Measurements from ENCODE around the gene POLR3E.
"Not testable (repeated sequence)": the region's sequence is repeated elsewhere in the genome, so short reads cannot be mapped to it uniquely, and the experiment has no call there.

Gene POLR3E

DNA sequence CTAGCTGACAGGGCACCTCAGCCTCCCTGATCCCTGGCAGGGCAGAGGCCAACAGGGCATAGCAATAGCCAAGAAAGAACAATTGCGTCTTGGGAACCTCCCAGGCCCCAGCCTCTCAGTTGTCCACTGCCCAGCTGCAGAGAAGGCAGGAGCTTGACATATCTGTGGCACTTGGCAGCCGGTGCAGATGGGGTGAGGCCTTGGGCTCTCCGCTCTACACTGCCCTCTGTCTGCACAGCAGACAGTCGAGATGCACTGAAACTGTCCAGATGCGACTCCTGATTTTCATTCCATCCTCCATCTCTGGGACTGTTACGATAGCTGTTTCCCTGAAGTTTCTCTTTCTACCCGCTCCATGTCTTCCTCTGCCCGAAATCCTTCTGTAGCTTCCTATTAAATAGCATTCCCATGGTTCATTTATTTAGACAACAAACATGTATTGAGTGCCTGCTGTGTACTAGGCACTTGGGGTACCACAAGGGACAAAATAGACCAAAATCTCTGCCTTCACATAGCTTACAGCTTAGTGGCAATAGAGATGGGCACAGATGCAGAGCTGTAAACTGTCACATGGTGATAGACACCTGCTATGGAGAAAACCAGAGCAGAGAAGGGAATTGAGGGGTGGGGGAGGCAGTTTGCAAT lies 3.3 kb downstream of the POLR3E start:
- DNase-seq (ENCODE audit: insufficient read length, low spot score) (no peak), FAIRE-seq (peak; percentile 52)
- TF ChIP-seq POLR2A (IDR thresholded peaks at IDR 0.05; ENCODE audit: low read depth, low read length) (no peak), PAX5 (IDR thresholded peaks at IDR 0.05; ENCODE audit: insufficient read depth, low read length, severe bottlenecking) (no peak), POLR2AphosphoS5 (IDR thresholded peaks at IDR 0.05; ENCODE audit: low read depth, low read length) (no peak)

DNA sequence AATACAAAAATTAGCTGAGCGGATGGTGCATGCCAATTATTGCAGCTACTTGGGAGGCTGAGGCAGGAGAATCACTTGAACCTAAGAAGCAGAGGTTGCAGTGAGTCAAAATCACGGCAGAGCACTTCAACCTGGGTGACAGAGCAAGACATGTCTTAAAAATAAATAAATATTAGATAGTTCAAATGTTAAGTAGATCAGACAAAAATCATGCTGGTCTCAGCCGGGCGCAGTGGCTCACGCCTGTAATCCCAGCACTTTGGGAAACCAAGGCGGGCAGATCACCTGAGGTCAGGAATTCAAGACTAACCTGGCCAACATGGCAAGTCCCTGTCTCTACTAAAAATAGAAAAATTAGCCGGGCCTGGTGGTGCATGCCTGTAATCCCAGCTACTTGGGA lies 4.2 kb downstream of the POLR3E start:
- DNase-seq (ENCODE audit: insufficient read length, low spot score); FAIRE-seq: not testable (repeated sequence)

DNA sequence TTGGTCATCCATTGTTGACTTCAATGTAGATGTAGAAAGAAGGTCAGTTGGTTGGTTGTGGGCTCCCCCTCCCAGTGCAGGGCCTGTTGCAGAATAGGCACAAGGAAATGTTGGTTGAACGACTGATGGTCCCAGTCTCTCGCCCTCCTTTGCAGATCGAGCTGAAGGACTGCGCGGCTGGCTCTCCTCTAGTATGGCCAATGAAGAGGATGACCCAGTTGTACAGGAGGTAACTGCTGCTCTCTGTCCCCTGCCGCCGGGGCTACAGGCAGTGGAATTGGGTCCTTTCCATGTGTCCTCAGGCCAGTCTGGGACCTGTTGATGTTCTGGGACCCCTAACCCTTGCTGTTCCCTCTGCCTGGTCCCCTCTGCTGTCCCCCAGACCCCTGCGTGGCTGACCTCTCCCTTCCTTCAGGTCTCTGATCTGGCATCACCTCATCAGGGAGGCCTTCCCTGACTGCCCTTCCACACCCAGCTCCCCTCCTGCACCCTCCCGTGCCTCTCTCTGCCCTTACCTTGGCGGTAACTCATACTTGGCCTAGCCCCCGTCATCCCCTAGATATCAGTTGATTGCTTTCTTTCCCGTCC lies 5.7 kb downstream of the POLR3E start:
- FAIRE-seq (no peak), DNase-seq (ENCODE audit: insufficient read length, low spot score) (no peak)
- TF ChIP-seq POLR2A (IDR thresholded peaks at IDR 0.05; ENCODE audit: low read depth, low read length): no peak
- no peak for TF ChIP-seq TAF1 (IDR thresholded peaks at IDR 0.05; ENCODE audit: low read depth, low read length)
- no peak for TF ChIP-seq PAX5 (IDR thresholded peaks at IDR 0.05; ENCODE audit: insufficient read depth, low read length, severe bottlenecking)
- no peak for TF ChIP-seq POU2F2 (IDR thresholded peaks at IDR 0.05; ENCODE audit: low read depth, low read length)
- no peak for TF ChIP-seq SPI1 (IDR thresholded peaks at IDR 0.05; ENCODE audit: low read depth, low read length)
- TF ChIP-seq POLR2AphosphoS5 (IDR thresholded peaks at IDR 0.05; ENCODE audit: low read depth, low read length): no peak

DNA sequence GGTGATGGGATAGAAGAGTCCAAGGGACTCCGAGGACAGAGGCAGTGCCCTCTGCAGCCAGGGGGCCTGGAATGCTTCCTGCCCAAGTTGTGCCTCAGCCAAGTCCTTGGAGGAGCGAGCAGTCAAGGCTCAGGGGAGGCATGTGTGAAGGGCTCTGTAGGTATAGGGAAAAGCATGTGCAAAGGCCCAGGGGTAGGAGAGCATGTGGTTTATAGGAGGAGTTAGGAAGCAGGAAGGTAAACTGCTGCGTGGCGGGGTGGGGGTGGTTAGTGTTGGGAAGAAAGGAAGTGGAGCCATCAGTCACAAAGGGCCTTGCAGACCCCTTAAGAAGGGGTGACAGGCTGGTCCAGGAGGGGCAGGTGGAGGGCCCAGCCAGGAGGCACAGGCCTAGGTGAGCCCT lies 7.2 kb downstream of the POLR3E start:
- DNase-seq (ENCODE audit: insufficient read length, low spot score) (no peak), FAIRE-seq (no peak)
- TF ChIP-seq TAF1 (IDR thresholded peaks at IDR 0.05; ENCODE audit: low read depth, low read length): no peak
- no peak for TF ChIP-seq POLR2AphosphoS5 (IDR thresholded peaks at IDR 0.05; ENCODE audit: low read depth, low read length)
- no peak for TF ChIP-seq PAX5 (IDR thresholded peaks at IDR 0.05; ENCODE audit: insufficient read depth, low read length, severe bottlenecking)
- TF ChIP-seq SPI1 (IDR thresholded peaks at IDR 0.05; ENCODE audit: low read depth, low read length): no peak
- TF ChIP-seq POU2F2 (IDR thresholded peaks at IDR 0.05; ENCODE audit: low read depth, low read length): no peak
- no peak for TF ChIP-seq POLR2A (IDR thresholded peaks at IDR 0.05; ENCODE audit: low read depth, low read length)

DNA sequence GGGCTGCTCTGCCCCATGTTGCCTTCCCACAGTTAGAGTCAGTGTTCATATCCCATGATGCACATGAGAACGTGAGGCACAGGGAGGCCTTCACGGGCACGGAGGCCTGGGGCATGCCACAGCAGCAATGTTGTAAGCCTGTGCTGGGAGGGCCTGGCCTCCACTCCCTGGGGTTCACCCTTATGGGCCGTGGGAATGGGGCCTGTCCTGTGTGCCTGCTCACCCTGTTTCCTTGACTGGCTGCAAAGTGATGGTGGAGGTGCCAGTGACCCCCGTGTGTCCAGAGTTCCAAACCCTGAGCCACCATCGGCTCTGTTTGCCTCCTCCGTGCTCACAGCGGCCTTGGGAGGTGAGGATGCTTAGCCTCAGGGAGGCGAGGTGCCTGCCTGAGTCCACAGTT lies 9.6 kb downstream of the POLR3E start:
- no peak for DNase-seq (ENCODE audit: insufficient read length, low spot score)
- TF ChIP-seq POLR2A (IDR thresholded peaks at IDR 0.05; ENCODE audit: low read depth, low read length) (no peak), SPI1 (IDR thresholded peaks at IDR 0.05; ENCODE audit: low read depth, low read length) (no peak), POU2F2 (IDR thresholded peaks at IDR 0.05; ENCODE audit: low read depth, low read length) (no peak), TAF1 (IDR thresholded peaks at IDR 0.05; ENCODE audit: low read depth, low read length) (no peak), PAX5 (IDR thresholded peaks at IDR 0.05; ENCODE audit: insufficient read depth, low read length, severe bottlenecking) (no peak), POLR2AphosphoS5 (IDR thresholded peaks at IDR 0.05; ENCODE audit: low read depth, low read length) (no peak)
- FAIRE-seq: no peak

DNA sequence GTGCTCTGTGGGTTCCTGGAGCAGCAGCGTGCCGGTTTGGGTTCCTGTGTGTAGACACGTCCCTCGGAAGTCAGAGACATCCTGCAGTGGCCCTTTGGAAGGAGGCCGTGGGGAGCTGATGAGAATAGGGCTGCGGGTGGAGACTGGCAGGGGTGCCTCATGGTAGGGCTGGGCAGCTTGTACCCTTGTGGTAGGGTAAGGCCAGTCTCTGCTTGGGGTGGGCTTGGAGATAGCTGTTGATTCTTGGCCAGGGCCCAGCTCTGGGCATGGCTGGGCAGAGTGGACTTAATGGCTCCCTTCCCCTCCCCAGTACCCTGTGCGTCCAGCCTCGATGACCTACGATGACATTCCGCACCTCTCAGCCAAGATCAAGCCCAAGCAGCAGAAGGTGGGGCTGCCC lies 10.6 kb downstream of the POLR3E start:
- DNase-seq (ENCODE audit: insufficient read length, low spot score) (no peak), FAIRE-seq (no peak)
- TF ChIP-seq POU2F2 (IDR thresholded peaks at IDR 0.05; ENCODE audit: low read depth, low read length) (no peak), PAX5 (IDR thresholded peaks at IDR 0.05; ENCODE audit: insufficient read depth, low read length, severe bottlenecking) (no peak), SPI1 (IDR thresholded peaks at IDR 0.05; ENCODE audit: low read depth, low read length) (no peak), POLR2AphosphoS5 (IDR thresholded peaks at IDR 0.05; ENCODE audit: low read depth, low read length) (no peak), POLR2A (IDR thresholded peaks at IDR 0.05; ENCODE audit: low read depth, low read length) (no peak), TAF1 (IDR thresholded peaks at IDR 0.05; ENCODE audit: low read depth, low read length) (no peak)

DNA sequence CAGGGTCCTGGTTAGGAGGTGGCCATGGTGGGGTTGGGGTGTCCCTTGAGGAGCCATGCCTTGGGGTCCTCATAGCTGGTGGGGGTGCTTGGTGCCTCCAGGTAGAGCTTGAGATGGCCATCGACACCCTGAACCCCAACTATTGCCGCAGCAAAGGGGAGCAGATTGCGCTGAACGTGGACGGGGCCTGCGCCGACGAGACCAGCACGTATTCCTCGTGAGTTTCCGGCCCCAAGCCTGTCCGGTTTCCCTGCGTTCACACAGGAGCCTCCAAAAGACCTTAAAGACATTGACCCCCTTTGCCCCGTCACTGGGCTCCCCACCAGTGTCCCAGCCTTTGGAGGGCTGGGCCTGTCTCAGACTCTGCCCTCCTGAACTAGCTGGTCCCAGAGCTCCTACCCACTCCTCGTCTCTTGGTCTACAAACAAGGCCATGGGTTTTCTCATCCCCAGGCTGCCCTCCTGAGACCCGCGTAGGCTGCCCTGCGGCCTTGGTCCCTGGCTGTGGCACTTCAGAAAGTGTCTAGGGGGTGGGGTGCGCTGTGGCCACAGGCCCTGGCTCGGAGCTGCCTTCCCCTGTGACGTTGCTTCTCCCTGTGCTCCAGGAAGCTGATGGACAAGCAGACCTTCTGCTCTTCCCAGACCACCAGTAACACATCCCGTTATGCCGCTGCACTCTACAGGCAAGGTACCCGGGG lies 11.8 kb downstream of the POLR3E start:
- TF ChIP-seq TAF1 (IDR thresholded peaks at IDR 0.05; ENCODE audit: low read depth, low read length) (no peak), PAX5 (IDR thresholded peaks at IDR 0.05; ENCODE audit: insufficient read depth, low read length, severe bottlenecking) (no peak), POLR2AphosphoS5 (IDR thresholded peaks at IDR 0.05; ENCODE audit: low read depth, low read length) (no peak), POU2F2 (IDR thresholded peaks at IDR 0.05; ENCODE audit: low read depth, low read length) (no peak), POLR2A (IDR thresholded peaks at IDR 0.05; ENCODE audit: low read depth, low read length) (no peak), SPI1 (IDR thresholded peaks at IDR 0.05; ENCODE audit: low read depth, low read length) (no peak)
- FAIRE-seq: no peak
- DNase-seq (ENCODE audit: insufficient read length, low spot score): no peak

DNA sequence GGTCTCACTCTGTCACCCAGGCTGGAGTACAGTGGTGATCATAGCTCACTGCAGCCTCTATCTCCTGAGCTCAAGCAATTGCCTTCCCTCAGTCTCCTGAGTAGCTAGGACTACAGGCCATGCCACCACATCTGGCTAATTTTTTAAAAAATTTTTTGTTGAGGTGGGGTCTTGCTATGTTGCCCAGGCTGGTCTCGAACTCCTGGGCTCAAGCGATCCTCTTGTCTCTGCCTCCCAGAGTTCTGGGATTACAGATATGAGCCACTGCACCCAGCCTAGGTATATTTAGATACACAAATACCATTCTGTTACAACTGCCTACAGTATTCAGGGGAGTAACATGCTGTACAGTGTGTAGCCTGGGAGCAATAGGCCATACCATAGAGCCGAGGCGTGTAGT lies 14.3 kb downstream of the POLR3E start:
- FAIRE-seq: no peak
- TF ChIP-seq POLR2AphosphoS5 (IDR thresholded peaks at IDR 0.05; ENCODE audit: low read depth, low read length) (no peak), POLR2A (IDR thresholded peaks at IDR 0.05; ENCODE audit: low read depth, low read length) (no peak), PAX5 (IDR thresholded peaks at IDR 0.05; ENCODE audit: insufficient read depth, low read length, severe bottlenecking) (no peak), SPI1 (IDR thresholded peaks at IDR 0.05; ENCODE audit: low read depth, low read length) (no peak), TAF1 (IDR thresholded peaks at IDR 0.05; ENCODE audit: low read depth, low read length) (no peak), POU2F2 (IDR thresholded peaks at IDR 0.05; ENCODE audit: low read depth, low read length) (no peak)
- no peak for DNase-seq (ENCODE audit: insufficient read length, low spot score)

DNA sequence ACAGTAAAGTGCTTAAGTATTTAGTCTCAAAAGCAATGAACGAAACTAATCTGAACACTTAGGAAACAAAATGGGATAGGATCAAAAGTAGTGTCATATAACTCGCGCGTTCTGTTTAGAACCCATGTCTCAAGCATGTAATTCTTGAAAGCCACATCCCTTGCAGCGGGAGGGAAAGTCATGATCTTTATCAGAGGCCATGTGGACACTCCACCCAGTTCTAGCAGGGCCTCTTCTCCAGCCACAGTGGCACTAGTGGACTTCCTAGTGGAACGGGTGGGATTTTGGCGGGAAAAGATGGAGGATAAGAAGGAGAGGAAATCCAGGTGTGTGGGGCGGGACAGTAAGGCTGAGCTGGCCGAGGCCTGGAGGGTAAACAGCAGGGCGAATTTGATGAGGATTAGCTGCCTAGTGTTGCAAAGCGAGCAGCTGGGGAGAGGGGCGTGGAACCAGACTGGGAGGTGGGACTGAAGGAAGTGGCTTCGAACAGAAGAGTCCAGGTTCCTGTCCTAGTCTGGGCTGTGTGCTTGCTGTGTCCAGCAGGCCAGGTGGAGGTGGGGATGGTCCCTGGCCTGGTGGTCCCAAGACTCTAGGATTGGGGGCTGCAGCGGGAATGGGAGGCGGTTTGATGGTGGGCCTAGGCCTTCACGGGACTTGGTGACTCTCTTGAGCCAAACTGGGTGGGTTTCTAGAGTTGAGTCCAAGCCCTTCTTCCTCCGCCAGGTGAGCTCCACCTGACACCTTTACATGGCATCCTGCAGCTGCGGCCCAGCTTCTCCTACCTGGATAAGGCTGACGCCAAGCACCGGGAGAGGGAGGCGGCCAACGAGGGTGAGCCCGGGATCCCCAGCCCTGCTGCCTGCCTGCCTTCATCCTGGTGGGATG lies 15.9 kb downstream of the POLR3E start:
- DNase-seq (ENCODE audit: insufficient read length, low spot score) (no peak), FAIRE-seq (no peak)
- TF ChIP-seq POLR2A (IDR thresholded peaks at IDR 0.05; ENCODE audit: low read depth, low read length) (no peak), POU2F2 (IDR thresholded peaks at IDR 0.05; ENCODE audit: low read depth, low read length) (no peak), POLR2AphosphoS5 (IDR thresholded peaks at IDR 0.05; ENCODE audit: low read depth, low read length) (no peak), PAX5 (IDR thresholded peaks at IDR 0.05; ENCODE audit: insufficient read depth, low read length, severe bottlenecking) (no peak), SPI1 (IDR thresholded peaks at IDR 0.05; ENCODE audit: low read depth, low read length) (no peak), TAF1 (IDR thresholded peaks at IDR 0.05; ENCODE audit: low read depth, low read length) (no peak)
